NCI-H524 (cell line): Measurements from ENCODE around the gene DEFB129.
"Not testable (repeated sequence)": the region's sequence is repeated elsewhere in the genome, so short reads cannot be mapped to it uniquely, and the experiment has no call there.

Experiments used
- DNase-seq, 2 experiments: peaks; one replicate each; lab custom pipeline; 2025; lab: John Stamatoyannopoulos, UW

Gene DEFB129

DNA sequence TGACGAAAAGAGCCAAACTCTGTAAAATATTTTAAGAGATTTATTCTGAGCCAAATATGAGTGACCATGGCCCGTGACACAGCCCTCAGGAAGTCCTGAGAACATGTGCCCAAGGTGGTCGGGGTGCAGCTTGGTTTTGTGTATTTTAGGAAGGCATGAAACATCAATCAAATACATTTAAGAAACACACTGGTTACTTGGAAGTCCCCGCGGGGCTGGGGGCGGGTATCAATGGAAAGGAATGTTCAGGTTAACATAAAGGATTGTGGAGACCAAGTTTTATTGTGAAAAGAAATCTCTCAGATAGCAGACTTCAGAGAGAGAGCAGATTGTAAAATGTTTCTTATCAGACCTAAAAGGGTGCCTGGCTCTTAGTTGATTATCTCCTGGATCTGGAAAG lies 26.4 kb downstream of the DEFB129 start:
- not testable (repeated sequence) for DNase-seq

DNA sequence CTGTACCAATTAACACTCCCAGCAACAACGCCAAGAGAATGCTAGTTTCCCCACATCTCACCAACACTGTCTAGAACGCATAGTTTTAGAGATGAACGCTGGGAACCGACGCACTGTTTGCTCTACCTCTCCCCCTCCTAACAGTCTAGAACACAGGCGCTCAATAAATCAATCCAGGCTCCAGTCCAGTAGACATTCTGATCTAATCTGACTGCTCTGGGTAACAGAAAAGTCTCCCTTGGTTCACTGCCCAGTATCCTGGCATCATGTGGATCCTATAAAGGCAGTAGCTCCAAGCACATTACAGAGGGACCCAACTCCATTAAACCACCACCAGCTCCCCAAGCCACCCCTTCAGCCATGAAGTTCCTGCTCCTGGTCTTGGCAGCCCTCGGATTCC lies 30.4 kb downstream of the DEFB129 start, which contains the start of gene DEFB132:
Gene DEFB132 (plus strand): TSS at position 306 of the 400 bp plus-strand sequence. CDS start 55 bp downstream, at position 361.
- no peak for DNase-seq

DNA sequence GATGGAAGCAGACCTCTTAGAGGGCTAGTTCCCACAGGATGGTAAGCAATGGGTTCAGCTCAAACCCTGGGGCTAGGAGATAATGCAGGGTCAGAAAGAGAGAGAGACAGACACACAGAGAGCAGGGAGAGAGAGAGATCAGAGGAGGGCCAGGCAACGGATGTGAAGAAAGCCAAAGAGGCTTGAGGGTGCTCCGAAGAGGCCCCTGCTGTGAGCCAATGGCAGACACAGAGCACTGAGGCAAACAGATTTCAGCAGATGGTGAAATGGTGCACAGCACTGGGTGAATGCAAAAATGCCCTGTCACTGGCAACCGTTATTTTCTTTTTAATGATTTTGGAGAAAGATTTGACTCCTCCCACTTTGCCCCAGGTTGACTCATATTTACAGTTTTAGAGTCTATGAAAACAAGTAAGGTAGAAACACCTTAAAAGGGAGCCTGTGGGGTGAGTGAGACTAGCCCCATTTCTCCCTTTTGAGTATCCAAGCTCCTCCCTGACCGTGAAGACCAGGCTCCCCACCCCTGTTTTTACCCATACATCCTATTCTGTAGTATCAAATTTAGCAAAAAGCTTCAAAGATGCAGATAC lies 31.3 kb downstream of the DEFB129 start:
- no peak for DNase-seq

DNA sequence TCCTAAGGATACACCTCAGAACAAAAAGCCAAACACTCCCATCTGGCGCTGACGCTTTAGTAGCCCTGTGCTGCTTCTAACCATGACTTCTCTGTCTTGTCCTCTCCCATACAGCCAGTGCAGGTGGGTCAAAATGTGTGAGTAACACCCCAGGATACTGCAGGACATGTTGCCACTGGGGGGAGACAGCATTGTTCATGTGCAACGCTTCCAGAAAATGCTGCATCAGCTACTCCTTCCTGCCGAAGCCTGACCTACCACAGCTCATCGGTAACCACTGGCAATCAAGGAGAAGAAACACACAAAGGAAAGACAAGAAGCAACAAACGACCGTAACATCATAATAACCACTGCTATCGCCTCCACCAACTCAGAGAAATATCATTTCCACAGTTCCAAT lies 31.9 kb downstream of the DEFB129 start:
- DNase-seq, result peak in 1 of 2 experiments; percentile 22

DNA sequence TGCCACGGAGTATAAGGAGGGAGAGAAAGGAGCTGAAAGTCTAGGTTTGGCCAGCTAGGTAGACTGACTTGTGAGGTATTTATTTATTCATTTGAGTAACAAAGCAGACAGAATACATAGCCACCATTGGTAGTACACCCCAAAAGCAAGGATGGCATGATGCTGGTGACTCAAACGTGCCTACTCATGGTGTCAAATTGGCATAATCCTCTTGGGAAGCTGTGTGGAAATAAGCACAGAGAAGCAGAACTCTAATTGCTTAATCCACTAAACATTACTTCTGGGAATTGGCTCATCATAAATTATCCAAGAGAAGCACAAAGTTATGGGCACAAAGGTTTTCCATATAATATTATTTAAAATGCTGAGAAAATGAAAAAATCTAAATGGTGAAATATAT lies 32.9 kb downstream of the DEFB129 start:
- no peak for DNase-seq

DNA sequence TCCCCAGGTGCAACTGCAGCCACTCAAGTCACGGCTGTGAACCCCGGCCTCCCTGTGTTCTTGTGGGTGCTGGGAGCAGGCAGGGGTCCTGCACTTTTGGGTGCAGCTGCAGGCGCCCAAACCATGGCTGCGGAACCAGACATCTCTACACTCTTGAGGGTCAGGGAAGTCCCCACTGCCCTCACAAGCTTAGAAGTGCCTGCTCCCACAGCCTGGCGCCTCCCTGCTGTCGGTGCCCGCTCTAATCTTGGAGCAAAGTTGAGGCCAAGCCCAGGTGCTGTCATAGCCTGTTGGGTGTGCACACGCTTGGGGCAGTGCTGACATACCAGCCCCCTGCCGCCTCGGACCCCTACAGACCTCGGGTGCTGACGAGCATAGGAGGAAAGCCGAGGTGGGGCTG lies 36.6 kb downstream of the DEFB129 start:
- no peak for DNase-seq

DNA sequence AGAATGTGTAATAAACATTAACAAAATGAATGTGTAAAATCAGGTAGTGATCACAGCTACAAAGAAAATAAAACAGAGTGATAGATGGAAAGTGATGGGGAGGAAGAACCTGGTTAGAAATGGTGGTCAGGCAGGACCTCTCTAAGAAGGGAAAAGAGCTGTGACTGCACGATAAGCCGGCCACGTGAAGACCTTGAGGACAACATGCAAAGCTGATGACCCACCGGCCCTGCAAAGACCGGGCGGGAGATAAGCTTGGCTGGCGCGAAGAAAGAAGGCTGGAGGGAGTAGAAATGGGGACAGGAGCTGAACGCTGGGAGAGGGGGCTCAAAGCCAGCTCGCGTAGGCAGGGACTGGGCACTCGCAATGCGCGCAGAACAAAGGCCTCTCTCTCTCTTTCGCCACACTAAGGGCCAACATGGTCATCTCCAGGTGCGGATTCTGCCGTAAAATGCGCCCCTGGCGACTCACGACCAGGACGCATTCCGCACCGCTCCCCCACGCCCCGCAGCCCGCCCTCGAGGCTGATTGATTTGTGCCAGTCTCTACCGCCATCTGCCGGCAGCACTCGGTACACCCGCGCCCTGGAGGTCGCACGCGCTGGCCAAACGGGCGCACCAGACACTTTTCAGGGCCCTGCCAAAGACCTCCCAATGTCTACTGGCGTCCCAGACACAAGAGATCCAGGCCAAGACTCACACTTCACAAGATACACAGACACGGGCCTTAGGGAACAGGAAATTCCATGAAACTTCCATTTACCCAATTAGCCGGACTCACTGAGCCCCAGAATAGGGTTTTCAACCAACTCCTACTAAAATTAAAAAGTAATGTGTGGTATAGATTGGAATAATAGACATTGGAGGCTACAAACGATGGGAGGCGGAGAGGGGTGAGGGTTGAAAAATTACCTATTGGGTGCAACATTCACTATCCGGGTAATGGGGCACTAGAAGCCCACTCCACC lies 39.8 kb downstream of the DEFB129 start:
- peak; percentile 84 to 92 for DNase-seq

DNA sequence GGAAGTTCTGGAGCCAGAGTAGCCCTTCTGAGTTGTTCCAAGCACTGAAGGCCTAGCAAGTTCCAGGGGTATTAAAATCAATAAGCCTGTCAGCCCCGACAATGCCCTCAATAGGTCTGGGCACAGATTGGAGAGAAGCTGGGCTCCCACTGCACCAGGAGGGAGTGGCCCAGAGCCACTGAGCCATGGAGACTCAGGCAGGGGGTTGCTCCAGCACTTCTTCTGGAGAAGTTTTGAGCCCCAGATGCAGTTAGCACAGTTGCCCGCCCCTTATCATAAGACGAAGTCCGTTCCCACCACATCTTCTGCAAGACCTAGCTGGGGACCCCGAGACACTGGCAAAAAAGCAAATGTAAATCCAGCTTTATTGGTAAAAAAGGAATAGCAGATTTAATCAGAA lies 43.5 kb downstream of the DEFB129 start:
- no peak for DNase-seq

DNA sequence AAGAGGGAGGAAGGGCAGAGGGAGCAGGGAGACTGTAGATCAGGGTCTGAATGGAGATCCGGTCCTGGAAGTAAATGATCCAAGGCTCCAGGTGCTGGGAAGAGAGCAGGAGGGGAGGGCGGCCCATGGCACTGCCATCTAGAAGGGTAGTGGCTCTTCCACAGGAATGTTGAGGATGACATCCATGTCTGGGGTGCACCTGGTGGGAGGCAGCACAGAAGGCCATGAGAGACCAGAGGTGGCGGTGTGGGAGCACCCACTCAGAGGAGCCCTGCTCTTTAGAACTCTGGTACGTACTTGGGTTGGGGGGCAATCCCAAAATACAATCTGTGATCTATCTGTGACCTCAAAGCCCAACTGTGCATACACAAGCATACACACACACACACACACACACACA lies 44.0 kb downstream of the DEFB129 start:
- no peak for DNase-seq

DNA sequence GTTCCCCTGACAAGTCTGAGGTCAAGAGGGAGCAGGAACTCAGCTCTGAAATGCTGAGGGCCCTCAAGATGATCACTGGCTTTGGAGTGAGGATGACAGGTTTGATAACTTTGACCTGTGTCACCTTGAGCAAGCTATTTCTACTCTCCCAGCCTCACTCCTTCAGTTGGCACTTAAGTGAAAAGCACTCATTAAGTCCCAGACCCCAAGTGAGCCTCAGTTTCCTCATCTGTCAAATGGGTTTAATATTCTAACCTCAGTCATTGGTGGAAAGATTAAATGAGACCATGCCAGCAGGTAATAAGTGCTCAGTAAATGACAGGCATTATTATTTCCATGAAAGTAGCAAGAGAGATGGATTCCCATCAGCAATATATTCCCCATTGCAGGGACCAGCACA lies 44.5 kb downstream of the DEFB129 start:
- no peak for DNase-seq

DNA sequence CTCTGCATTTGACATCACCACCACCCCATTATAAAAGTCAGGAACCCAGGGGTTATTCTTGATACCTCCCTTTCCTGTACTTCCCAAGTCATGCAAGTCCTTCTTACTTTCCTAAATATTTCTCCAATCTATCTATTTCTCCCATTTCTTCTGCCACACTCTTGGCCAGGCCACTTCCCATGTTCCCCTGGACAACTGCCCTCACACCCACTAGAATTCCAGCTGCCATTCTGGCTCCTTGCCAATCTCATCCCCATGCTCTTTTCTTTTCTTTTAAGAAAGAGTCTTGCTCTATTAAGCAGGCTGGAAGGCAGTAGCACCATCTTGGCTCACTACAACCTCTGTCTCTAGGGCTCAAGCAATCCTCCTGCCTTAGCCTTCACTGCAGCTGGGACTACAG lies 45.7 kb downstream of the DEFB129 start:
- no peak for DNase-seq

DNA sequence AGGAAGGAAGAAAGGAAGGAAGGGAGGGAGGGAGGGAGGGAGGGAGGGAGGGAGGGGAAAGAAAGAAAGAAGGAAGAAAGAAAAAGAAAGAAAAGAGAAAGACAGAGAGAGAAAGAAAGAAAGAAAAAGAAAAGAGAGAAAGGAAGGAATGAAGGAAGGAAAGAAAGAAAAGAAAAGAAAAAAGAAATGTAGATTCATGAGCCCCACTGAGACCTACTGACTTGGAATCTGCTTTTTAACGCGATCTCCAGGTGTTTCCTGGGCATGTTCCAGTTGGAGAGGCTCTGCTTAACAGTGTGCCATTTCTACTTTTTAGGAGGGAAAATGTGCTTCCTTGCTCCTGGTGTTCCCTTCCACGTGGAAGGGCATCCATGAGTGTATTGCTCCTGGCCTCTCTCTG lies 46.8 kb downstream of the DEFB129 start:
- no peak for DNase-seq

DNA sequence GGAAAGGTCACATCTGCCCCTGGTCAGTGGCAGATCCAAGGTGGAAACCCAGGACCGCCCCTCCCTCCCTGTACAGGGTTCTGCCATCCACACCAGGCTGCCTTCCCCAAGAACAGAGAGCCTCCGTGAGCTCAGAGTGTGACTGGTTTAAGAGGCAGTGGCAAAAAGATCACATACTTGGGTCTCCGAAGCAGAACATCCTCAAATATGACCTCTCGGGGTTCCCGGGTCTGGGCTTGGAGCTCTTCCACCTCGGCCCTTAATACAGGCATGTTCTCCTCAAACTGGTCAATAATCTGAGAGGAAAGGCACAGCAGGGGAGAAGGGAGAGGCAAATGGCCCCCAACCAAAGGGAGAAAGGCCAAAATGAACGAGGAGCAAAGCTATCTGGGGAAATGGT lies 48.7 kb downstream of the DEFB129 start:
- no peak for DNase-seq

DNA sequence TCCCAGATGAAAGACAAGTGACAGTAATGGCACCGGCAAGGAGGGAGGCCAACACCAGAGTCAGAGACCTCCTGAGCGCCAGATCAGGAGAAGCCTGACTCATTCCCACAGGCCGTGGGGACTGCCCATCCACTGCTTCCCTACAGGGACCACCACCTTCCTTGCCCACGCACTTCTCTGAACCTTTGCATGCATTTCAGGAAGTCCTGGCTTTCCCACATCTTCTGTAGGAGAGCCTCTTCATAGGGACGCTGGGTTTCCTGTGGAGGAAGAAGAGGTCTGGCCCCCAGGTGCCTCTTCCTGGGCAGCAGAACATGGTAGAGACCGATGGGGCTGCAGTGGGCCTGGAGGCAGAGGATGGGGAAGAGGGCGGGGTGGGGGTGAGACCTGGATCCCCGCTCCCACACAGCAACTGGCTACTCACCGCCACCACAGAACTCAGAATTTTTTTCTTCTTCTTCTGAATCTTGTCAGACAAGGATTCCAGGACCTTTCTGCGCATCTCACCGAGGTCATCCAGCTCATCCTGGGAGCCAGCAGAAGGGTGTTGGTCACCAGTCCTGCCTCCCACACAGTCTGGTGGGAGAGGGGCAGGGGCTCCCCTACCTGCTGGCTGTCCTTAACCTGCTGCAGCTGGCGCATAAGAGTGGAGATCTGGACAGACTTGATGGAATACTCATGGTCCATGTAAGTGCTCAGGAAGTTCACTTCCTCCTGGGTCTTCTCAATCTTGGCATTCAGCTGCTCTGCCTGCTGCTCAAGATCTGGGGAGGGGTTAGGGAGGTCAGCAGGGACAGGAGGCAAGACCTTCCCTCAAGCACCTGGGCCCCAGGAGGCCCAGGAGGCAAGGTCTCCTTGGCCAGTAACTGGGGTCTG lies 49.8 kb downstream of the DEFB129 start:
- DNase-seq, result no peak

DNA sequence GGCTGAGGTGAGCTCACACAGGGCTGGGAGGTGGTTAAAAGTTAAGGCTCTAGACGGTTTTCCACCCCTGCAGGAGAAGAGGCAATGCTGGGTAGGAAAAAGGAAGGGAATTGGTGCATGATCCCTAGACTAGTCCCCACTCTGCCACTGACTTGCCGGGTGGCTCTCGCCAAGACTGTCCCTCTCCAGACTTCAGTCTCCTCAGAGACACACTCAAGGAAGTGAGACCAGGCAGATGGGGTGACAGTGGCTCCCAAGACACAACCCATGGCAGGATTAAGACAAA lies 50.4 kb downstream of the DEFB129 start:
- DNase-seq, result no peak

DNA sequence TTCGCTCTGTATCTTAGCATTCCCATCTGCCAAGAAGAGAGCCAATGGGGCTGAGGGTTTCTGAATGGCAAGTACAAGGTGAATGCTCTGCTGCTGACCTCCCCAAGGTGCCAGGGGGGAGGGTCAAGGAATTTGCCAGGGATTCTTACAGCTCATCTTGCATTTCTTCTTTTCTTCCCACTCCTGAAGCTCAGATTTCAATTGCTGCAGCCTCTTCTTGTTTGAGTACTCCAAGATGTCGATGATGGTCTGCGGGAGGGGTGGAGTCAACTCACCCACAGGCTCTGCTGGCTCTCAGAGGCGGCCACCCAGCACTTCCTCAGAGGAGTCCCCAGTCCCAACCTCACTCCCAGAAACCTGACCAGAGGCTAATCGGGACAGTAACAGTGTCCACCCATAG lies 51.1 kb downstream of the DEFB129 start:
- no peak for DNase-seq

DNA sequence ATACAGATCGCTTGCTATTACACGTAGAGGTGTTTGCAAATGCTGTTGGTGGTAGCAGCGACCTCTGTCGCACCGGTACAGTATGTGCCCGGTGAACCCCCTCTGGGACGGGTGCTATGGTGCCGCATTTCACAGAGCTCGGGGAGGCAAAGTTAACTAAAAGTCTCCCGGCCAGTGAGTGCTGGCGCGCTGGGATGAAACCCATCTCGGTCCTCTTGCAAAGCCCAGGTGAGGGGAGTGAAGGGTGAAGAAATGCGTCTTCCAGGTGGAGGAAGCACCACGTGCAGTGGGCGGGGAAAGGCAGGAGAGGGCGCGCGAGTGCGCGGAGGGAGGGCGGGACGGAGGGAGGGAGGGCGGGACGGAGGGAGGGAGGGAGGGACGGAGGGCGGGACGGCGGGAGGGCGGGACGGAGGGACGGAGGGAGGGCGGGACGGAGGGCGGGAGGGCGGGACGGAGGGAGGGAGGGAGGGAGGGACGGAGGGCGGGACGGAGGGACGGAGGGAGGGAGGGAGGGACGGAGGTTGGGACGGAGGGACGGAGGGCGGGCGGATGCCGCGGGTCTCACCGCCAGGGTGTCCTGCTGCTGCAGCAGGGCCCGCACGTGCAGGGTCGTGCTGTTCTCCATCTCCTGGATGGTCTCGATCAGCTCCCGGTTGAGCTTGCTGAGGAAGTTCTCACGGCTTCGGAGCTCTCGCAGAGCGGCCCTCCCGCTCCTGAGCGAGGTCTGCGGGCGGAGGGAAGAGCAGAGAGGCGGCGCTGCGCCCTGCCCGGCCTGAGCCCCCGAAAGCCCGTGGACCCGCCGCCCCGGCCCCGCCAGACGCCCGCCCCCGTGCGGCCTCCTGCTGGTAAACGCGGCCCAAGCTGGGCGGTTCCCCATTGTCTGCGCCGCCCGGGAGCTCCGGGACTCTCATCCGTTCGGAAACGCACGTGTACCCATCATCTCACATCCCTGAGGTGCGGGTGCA lies 51.8 kb downstream of the DEFB129 start:
- DNase-seq, result no peak
